H1 (cell line): ENCODE data around the gene ICAM3. TPM values are rescaled to one million over a fixed set of nuclear protein-coding genes. Genes with fewer than 3 reads are reported as not detected.

Experiments used
- CTCF ChIA-PET: fragments of 300-600 bp; sonication (Branson Sonifier 250); formaldehyde crosslinking; loops from one replicate; lab custom pipeline; 2021; ENCODE audit not compliant: partially characterized antibody; lab: Charles Lee
- POLR2A ChIA-PET: fragments of 300-600 bp; sonication (Branson Sonifier 250); formaldehyde crosslinking; loops from one replicate; lab custom pipeline; 2021; ENCODE audit warnings: inconsistent platforms; ENCODE audit not compliant: partially characterized antibody; lab: Charles Lee
- DNase-seq, 2 experiments: peaks; one replicate each; pipeline versions ENCODE4 v3.0.0 to v3.0.0-alpha.2; 2010 to 2022; ENCODE audit warnings: low spot score in 2 of 2, low read depth in 1 of 2, mixed read lengths in 1 of 2
- FAIRE-seq: peaks from 2 replicates; lab custom pipeline; 2011; peaks lifted over from hg19 to GRCh38; lab: Jason Lieb, UNC
- H2AFZ ChIP-seq: 2 replicates; pipeline ENCODE4 v1.8.1; 2012; ENCODE audit warnings: low read length, inconsistent platforms
- H2AK5ac ChIP-seq: 2 replicates; pipeline ENCODE4 v1.6.1; 2013; ENCODE audit warnings: low read depth, low read length
- H2BK120ac ChIP-seq: replicated peaks from 2 replicates; pipeline ENCODE3; 2013; ENCODE audit warnings: low read depth, low read length, inconsistent platforms
- H2BK12ac ChIP-seq: 2 replicates; pipeline ENCODE4 v1.6.1; 2013; ENCODE audit warnings: low read depth, low read length
- H2BK15ac ChIP-seq: 2 replicates; pipeline ENCODE4 v1.6.1; 2013; ENCODE audit warnings: low read length
- H2BK20ac ChIP-seq: 2 replicates; pipeline ENCODE4 v1.6.1; 2013; ENCODE audit warnings: low read length
- H2BK5ac ChIP-seq: 2 replicates; pipeline ENCODE4 v1.6.1; 2013; ENCODE audit warnings: low read depth, low read length
- H3K14ac ChIP-seq: 2 replicates; pipeline ENCODE4 v1.6.1; 2013; ENCODE audit warnings: inconsistent platforms; ENCODE audit not compliant: insufficient read length
- H3K18ac ChIP-seq: 2 replicates; pipeline ENCODE4 v1.6.1; 2013; ENCODE audit warnings: low read length; ENCODE audit errors: extremely low read depth
- H3K23ac ChIP-seq: 2 replicates; pipeline ENCODE4 v1.6.1; 2013; ENCODE audit warnings: inconsistent platforms; ENCODE audit not compliant: insufficient read length
- H3K23me2 ChIP-seq: 2 replicates; pipeline ENCODE4 v1.6.1; 2013; ENCODE audit warnings: low read depth, low read length
- H3K27ac ChIP-seq: 2 replicates; pipeline ENCODE4 v1.6.1; 2011; ENCODE audit warnings: low read depth, low read length, inconsistent platforms
- H3K27me3 ChIP-seq, 4 experiments: replicated peaks in 1 of 4; 1 replicate in 1 of 4; 2 replicates in 3 of 4; pipeline versions ENCODE4 v1.6.1 to v1.8.1; 2011 to 2013; ENCODE audit warnings: low read length in 3 of 4, mild to moderate bottlenecking in 3 of 4, inconsistent platforms in 2 of 4, mixed read lengths in 2 of 4, moderate library complexity in 1 of 4; ENCODE audit not compliant: control insufficient read depth in 3 of 4, insufficient read depth in 3 of 4; ENCODE audit errors: extremely low read depth in 1 of 4
- H3K36me3 ChIP-seq, 4 experiments: 2 replicates each; pipeline versions ENCODE4 v1.6.1 to v1.8.1; 2011 to 2013; ENCODE audit warnings: mild to moderate bottlenecking in 4 of 4, low read length in 3 of 4, moderate library complexity in 2 of 4, control low read depth in 1 of 4, inconsistent platforms in 1 of 4; ENCODE audit not compliant: insufficient read depth in 4 of 4, control insufficient read depth in 2 of 4
- H3K4ac ChIP-seq: replicated peaks from 2 replicates; pipeline ENCODE3; 2013; ENCODE audit warnings: low read length, low read depth, mixed read lengths, inconsistent platforms; ENCODE audit not compliant: insufficient read length
- H3K4me1 ChIP-seq, 4 experiments: replicated peaks in 1 of 4; 1 replicate in 1 of 4; 2 replicates in 3 of 4; pipeline versions ENCODE4 v1.6.1 to v1.8.1; 2011 to 2013; ENCODE audit warnings: low read length in 3 of 4, inconsistent platforms in 2 of 4, mixed read lengths in 1 of 4; ENCODE audit not compliant: insufficient read depth in 4 of 4, control insufficient read depth in 3 of 4
- H3K4me2 ChIP-seq, 2 experiments: 2 replicates each; pipeline versions ENCODE4 v1.6.1 to v1.8.1; 2011 to 2013; ENCODE audit warnings: low read depth in 2 of 2, low read length in 2 of 2, control low read depth in 1 of 2, inconsistent platforms in 1 of 2, mild to moderate bottlenecking in 1 of 2; ENCODE audit not compliant: insufficient read depth in 1 of 2
- H3K4me3 ChIP-seq, 4 experiments: fragments of 200-600, 300-600 bp in 1 of 4; sonication (generic), shearing (Covaris generic), sonication (Bioruptor Twin) in 1 of 4; 2 replicates each; pipeline versions ENCODE4 v1.5.1 to v1.8.1; 2011 to 2016; ENCODE audit warnings: low read length in 4 of 4, low read depth in 3 of 4, control low read depth in 2 of 4, inconsistent platforms in 2 of 4, mild to moderate bottlenecking in 2 of 4, mixed read lengths in 1 of 4, moderate library complexity in 1 of 4; ENCODE audit not compliant: insufficient read depth in 2 of 4; ENCODE audit errors: extremely low read depth in 1 of 4
- H3K56ac ChIP-seq: replicated peaks from 2 replicates; pipeline ENCODE3; 2013; ENCODE audit warnings: low read depth, mild to moderate bottlenecking, mixed read lengths, low read length, inconsistent platforms; ENCODE audit not compliant: insufficient read length
- H3K79me1 ChIP-seq: 2 replicates; pipeline ENCODE4 v1.6.1; 2013; ENCODE audit warnings: low read depth, low read length, control low read depth
- H3K79me2 ChIP-seq, 2 experiments: 2 replicates each; pipeline versions ENCODE4 v1.6.1 to v1.8.1; 2012 to 2013; ENCODE audit warnings: low read length in 2 of 2, mild to moderate bottlenecking in 2 of 2, inconsistent platforms in 1 of 2; ENCODE audit not compliant: insufficient read depth in 2 of 2, control insufficient read depth in 1 of 2
- H3K9ac ChIP-seq, 4 experiments: replicated peaks in 1 of 4; 1 replicate in 1 of 4; 2 replicates in 3 of 4; pipeline versions ENCODE4 v1.6.1 to v1.8.1; 2011 to 2013; ENCODE audit warnings: low read depth in 3 of 4, low read length in 3 of 4, control low read depth in 2 of 4, mild to moderate bottlenecking in 2 of 4, moderate library complexity in 2 of 4, inconsistent platforms in 1 of 4; ENCODE audit errors: extremely low read depth in 1 of 4
- H3K9me3 ChIP-seq, 2 experiments: 2 replicates each; pipeline versions ENCODE4 v1.6.1 to v1.8.1; 2012 to 2013; ENCODE audit warnings: mild to moderate bottlenecking in 2 of 2, moderate library complexity in 2 of 2, control low read depth in 1 of 2, inconsistent platforms in 1 of 2, low read depth in 1 of 2, low read length in 1 of 2, mixed read lengths in 1 of 2; ENCODE audit not compliant: insufficient read depth in 2 of 2
- H4K20me1 ChIP-seq, 2 experiments: replicated peaks in 1 of 2; 2 replicates each; pipeline versions ENCODE3 to v1.8.1; 2011 to 2013; ENCODE audit warnings: inconsistent platforms in 2 of 2, low read length in 2 of 2, mild to moderate bottlenecking in 1 of 2; ENCODE audit not compliant: insufficient read depth in 2 of 2, control insufficient read depth in 1 of 2
- H4K5ac ChIP-seq: 2 replicates; pipeline ENCODE4 v1.6.1; 2013; ENCODE audit warnings: low read length, low read depth, mixed read lengths, inconsistent platforms; ENCODE audit not compliant: insufficient read length
- H4K8ac ChIP-seq: 2 replicates; pipeline ENCODE4 v1.8.0; 2013; ENCODE audit warnings: mild to moderate bottlenecking, moderate library complexity, low read length, inconsistent platforms; ENCODE audit not compliant: insufficient read depth; ENCODE audit errors: extremely low read depth
- H4K91ac ChIP-seq: replicated peaks from 2 replicates; pipeline ENCODE3; 2013; ENCODE audit warnings: low read length, mixed read lengths, inconsistent platforms; ENCODE audit not compliant: insufficient read length
- BACH1 ChIP-seq: IDR thresholded peaks from 2 replicates; pipeline ENCODE4 v1.6.1; 2012; ENCODE audit warnings: low read length, improper control_type of control experiment
- CBX5 ChIP-seq: fragments of 300-800, 300-1000 bp; sonication (generic); IDR thresholded peaks from 2 replicates; pipeline ENCODE4 v1.7.1; 2016; ENCODE audit warnings: antibody characterized with exemption, low read length, low read depth
- HDAC6 ChIP-seq: IDR thresholded peaks from one replicate; pipeline ENCODE4 v1.7.1; 2012; ENCODE audit warnings: low read depth, mild to moderate bottlenecking, inconsistent platforms, low read length, moderate library complexity
- MAFK ChIP-seq: IDR thresholded peaks from 2 replicates; pipeline ENCODE4 v1.6.1; 2012; ENCODE audit warnings: low read depth, mild to moderate bottlenecking, improper control_type of control experiment, low read length
- NRF1 ChIP-seq: IDR thresholded peaks from 2 replicates; pipeline ENCODE4 v1.6.1; 2011; ENCODE audit warnings: mild to moderate bottlenecking, low read depth, low read length, improper control_type of control experiment
- RBBP5 ChIP-seq: IDR thresholded peaks from 2 replicates; pipeline ENCODE4 v1.7.1; 2012; ENCODE audit warnings: low read depth, mild to moderate bottlenecking, inconsistent platforms, low read length, moderate library complexity, borderline replicate concordance
- RNF2 ChIP-seq: fragments of 200-900, 300-1000 bp; sonication (generic); IDR thresholded peaks from 2 replicates; pipeline ENCODE4 v1.7.1; 2016; ENCODE audit warnings: borderline replicate concordance, low read depth, mild to moderate bottlenecking, antibody characterized with exemption, low read length; ENCODE audit not compliant: poor library complexity, severe bottlenecking; ENCODE audit errors: missing control alignments
- TAF7 ChIP-seq: optimal IDR thresholded peaks from 2 replicates; pipeline ENCODE3; 2011; ENCODE audit warnings: low read depth, mild to moderate bottlenecking, inconsistent platforms, low read length, moderate library complexity, borderline replicate concordance
- TBP ChIP-seq: IDR thresholded peaks from 2 replicates; pipeline ENCODE4 v1.6.1; 2011; ENCODE audit warnings: low read depth, low read length, improper control_type of control experiment
- TCF12 ChIP-seq: IDR thresholded peaks from 2 replicates; pipeline ENCODE4 v1.6.1; 2011; ENCODE audit warnings: low read depth, mild to moderate bottlenecking, low read length
- WGBS, 2 experiments: shearing (Covaris generic) in 1 of 2; methylation state at CpG; one replicate each; pipeline versions ENCODE4 v1.1.6 to v1.1.7; 2013 to 2015; ENCODE audit warnings: low lambda C conversion rate in 2 of 2, mixed read lengths in 2 of 2, inconsistent platforms in 1 of 2, low coverage in 1 of 2, missing lambda C conversion rate in 1 of 2; ENCODE audit not compliant: insufficient replicate concordance in 2 of 2, insufficient coverage in 1 of 2, insufficient read length in 1 of 2; ENCODE audit errors: extremely low coverage in 1 of 2, missing lambda C conversion rate in 1 of 2; 5-methylcytosine and 5-hydroxymethylcytosine counted together
- polyA plus RNA-seq, 7 experiments: library from polyadenylated mRNA; depleted of rRNA in 3 of 7; stranded (reverse) in 5 of 7; unstranded in 2 of 7; fragments of >200 nt in 5 of 7; fragments of 200-250 nt in 2 of 7; gene quantifications; 1 replicate in 5 of 7; 2 replicates in 1 of 7; 4 replicates in 1 of 7; pipeline versions ENCODE4 v1.2.1 to v1.2.3, GENCODE V29; 2011 to 2013; ENCODE audit warnings: missing spikeins in 2 of 7, mixed read lengths in 2 of 7
- total RNA-seq: library from RNA; stranded (reverse); fragmentation: NEBNext Ultra II Directional; extraction: Animal tissue kit (Norgen Biotek cat#: 25700); gene quantifications from 2 replicates; pipeline ENCODE4 v1.2.1, GENCODE V29; 2021

Gene ICAM3
- total and polyA plus RNA-seq, 2 of the 8 experiments (the other 6 are each of a cell fraction or from before 2014, with no cell fraction given), result 15.4 to 16.5 TPM

DNA sequence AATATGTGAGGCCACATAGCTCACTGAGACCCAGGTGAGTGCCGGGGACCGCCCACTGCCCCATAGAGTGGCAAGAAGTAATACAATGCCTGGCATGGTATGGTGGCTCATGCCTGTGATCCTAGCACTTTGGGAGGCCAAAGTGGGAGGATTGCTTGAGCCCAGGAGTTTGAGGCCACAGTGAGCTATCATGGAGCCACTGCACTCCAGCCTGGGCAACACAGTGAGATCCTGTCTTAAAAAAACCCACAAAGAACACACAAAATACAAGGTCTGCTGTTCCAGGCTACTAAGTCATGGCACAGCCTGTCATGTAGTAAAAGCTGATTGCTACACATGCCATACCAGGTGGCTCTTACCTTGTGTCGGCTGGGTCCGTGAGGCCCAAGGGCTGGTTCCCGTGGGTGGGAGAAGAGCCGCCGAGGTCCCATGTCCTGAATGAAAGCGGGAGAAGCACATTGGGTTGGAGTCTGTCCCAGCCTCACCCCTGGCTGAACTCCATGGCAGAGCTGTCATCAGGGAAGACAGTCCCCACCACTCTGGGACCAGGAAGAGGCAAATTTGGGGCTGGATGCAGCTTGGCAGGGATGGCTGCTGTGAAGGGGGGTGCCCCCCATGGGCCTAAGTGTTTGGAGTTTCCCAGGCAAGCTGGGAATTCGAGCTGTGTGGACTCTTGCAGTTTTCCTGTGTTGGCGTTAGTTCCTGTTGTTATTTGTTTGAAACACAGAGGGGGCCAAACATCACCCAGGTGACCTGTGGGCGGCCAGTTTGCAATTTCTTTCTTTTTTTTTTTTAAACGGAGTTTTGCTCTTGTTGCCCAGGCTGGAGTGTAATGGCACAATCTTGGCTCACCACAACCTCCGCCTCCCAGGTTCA lies 20.4 kb downstream of the ICAM3 start:
- Histone ChIP-seq H3K23me2 (peaks cover 3% of the 10 kb centered on the region; the same call in 1 of the 2 replicates), H2BK15ac (no peak overlapping the region), H4K91ac (no peak overlapping the region), H3K23ac (no peak overlapping the region), H3K79me1 (no peaks in the 10 kb centered on the region; the same call in 1 of the 2 replicates), H2BK12ac (no peak overlapping the region), H4K20me1 (peaks cover 0 to 11% of the 10 kb centered on the region in 2 experiments), H4K8ac (no peak overlapping the region), H2AFZ (no peak overlapping the region), H3K14ac (no peak overlapping the region), H3K4me3 (no peak overlapping the region), H3K9me3 (no peaks in the 10 kb centered on the region), H3K27me3 (no peaks in the 10 kb centered on the region; a peak in 1 of 7 replicates), H2BK20ac (no peak overlapping the region), H2BK120ac (no peak overlapping the region), H2AK5ac (no peak overlapping the region), H3K4ac (no peak overlapping the region), H4K5ac (no peak overlapping the region), H3K4me1 (no peaks in the 10 kb centered on the region; a peak in 1 of 7 replicates), H3K36me3 (peaks cover 18 to 52% (median 42%) of the 10 kb centered on the region in 4 experiments), H3K18ac (no peak overlapping the region), H3K4me2 (no peak overlapping the region), H3K27ac (no peak overlapping the region), H3K56ac (no peak overlapping the region), H3K79me2 (no peaks in the 10 kb centered on the region), H3K9ac (no peak overlapping the region), H2BK5ac (no peak overlapping the region)
- ChIA-PET CTCF (interaction anchor here (0.6 to 2.1 kb wide), 6 partner anchors 20 to 130 kb away, joined by 3 to 12 read pairs (median 4); no protein-coding TSS in a partner anchor), POLR2A (interaction anchor here (0.8 to 11.4 kb wide), 5 partner anchors 12 to 48 kb away, joined by 3 to 104 read pairs (median 4); partner anchors contain the start of genes ICAM1 and RAVER1)
- no peak for DNase-seq
- FAIRE-seq, result no peak
- 89% methylated on average over 13 of the region's 13 CpGs; no CpG with 5 or more reads in 1 of the 2 experiments for WGBS, 2 experiments
- TF ChIP-seq BACH1 (no peak), TAF7 (no peak), HDAC6 (no peak), MAFK (no peak), TCF12 (no peak), RNF2 (no peak), TBP (no peak), RBBP5 (no peak), CBX5 (no peak), NRF1 (no peak)
